GM12878 (cell line): ENCODE measurements around the gene AIDA. TPM values are rescaled to one million over a fixed set of nuclear protein-coding genes. Genes with fewer than 3 reads are reported as not detected.

ENCODE experiments used
- PAX8 ChIP-seq: fragments of 450-650 bp; IDR thresholded peaks from 2 replicates; pipeline ENCODE4 v1.6.1; 2017; ENCODE audit warnings: mild to moderate bottlenecking, moderate library complexity
- ZNF592 ChIP-seq: fragments of 450-650 bp; IDR thresholded peaks from 2 replicates; pipeline ENCODE4 v1.6.1; 2017; ENCODE audit warnings: mild to moderate bottlenecking, moderate library complexity
- polyA plus RNA-seq, 11 experiments: library from polyadenylated mRNA; depleted of rRNA in 4 of 11; unstranded in 6 of 11; stranded (reverse) in 5 of 11; fragments of >200 nt; fragmentation: Nextera tagmentation in 4 of 11; fragmentation: Illumina TruSeq in 1 of 11; extraction: Ambion mirVana in 4 of 11; extraction: Trizol in 1 of 11; gene quantifications; 1 replicate in 1 of 11; 2 replicates in 10 of 11; pipeline versions ENCODE4 v1.2.1 to v1.2.3, GENCODE V29; 2011 to 2016; ENCODE audit warnings: inconsistent platforms in 2 of 11, missing spikeins in 2 of 11, low read depth in 1 of 11
- total RNA-seq, 4 experiments: library from RNA; depleted of rRNA in 3 of 4; stranded (reverse); fragments of >200 nt in 3 of 4; fragmentation: Illumina TruSeq in 1 of 4; extraction: Trizol in 1 of 4; gene quantifications; 2 replicates each; pipeline versions ENCODE4 v1.2.1 to v1.2.3, GENCODE V29; 2013 to 2021
- TF ChIP-seq, protein P1 (sequence below): IDR thresholded peaks from 2 replicates; pipeline ENCODE4 v1.6.1; 2012; ENCODE audit warnings: improper control_type of control experiment, low read depth, low read length; ENCODE audit not compliant: insufficient replicate concordance

Gene AIDA
- total and polyA plus RNA-seq, 10 of the 15 experiments (the other 5 are each of a cell fraction or from before 2014, with no cell fraction given): 8.9 to 43.1 (median 19.2) TPM

GRCh38 chr1:222706815-222707214 lies 5.5 kb downstream of the AIDA start (continued):
- TF ChIP-seq, protein P1, sequence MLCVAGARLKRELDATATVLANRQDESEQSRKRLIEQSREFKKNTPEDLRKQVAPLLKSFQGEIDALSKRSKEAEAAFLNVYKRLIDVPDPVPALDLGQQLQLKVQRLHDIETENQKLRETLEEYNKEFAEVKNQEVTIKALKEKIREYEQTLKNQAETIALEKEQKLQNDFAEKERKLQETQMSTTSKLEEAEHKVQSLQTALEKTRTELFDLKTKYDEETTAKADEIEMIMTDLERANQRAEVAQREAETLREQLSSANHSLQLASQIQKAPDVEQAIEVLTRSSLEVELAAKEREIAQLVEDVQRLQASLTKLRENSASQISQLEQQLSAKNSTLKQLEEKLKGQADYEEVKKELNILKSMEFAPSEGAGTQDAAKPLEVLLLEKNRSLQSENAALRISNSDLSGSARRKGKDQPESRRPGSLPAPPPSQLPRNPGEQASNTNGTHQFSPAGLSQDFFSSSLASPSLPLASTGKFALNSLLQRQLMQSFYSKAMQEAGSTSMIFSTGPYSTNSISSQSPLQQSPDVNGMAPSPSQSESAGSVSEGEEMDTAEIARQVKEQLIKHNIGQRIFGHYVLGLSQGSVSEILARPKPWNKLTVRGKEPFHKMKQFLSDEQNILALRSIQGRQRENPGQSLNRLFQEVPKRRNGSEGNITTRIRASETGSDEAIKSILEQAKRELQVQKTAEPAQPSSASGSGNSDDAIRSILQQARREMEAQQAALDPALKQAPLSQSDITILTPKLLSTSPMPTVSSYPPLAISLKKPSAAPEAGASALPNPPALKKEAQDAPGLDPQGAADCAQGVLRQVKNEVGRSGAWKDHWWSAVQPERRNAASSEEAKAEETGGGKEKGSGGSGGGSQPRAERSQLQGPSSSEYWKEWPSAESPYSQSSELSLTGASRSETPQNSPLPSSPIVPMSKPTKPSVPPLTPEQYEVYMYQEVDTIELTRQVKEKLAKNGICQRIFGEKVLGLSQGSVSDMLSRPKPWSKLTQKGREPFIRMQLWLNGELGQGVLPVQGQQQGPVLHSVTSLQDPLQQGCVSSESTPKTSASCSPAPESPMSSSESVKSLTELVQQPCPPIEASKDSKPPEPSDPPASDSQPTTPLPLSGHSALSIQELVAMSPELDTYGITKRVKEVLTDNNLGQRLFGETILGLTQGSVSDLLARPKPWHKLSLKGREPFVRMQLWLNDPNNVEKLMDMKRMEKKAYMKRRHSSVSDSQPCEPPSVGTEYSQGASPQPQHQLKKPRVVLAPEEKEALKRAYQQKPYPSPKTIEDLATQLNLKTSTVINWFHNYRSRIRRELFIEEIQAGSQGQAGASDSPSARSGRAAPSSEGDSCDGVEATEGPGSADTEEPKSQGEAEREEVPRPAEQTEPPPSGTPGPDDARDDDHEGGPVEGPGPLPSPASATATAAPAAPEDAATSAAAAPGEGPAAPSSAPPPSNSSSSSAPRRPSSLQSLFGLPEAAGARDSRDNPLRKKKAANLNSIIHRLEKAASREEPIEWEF: no peak
- TF ChIP-seq PAX8 (no peak), ZNF592 (no peak)
